Measurements from ENCODE around the gene GEMIN2.
"Not testable (repeated sequence)": the region's sequence is repeated elsewhere in the genome, so short reads cannot be mapped to it uniquely, and the experiment has no call there.

The GEMIN2 gene

GRCh38 chr14:39113685-39114072 is 444 bp upstream of the GEMIN2 start:
- DNase-seq: no peak

DNA sequence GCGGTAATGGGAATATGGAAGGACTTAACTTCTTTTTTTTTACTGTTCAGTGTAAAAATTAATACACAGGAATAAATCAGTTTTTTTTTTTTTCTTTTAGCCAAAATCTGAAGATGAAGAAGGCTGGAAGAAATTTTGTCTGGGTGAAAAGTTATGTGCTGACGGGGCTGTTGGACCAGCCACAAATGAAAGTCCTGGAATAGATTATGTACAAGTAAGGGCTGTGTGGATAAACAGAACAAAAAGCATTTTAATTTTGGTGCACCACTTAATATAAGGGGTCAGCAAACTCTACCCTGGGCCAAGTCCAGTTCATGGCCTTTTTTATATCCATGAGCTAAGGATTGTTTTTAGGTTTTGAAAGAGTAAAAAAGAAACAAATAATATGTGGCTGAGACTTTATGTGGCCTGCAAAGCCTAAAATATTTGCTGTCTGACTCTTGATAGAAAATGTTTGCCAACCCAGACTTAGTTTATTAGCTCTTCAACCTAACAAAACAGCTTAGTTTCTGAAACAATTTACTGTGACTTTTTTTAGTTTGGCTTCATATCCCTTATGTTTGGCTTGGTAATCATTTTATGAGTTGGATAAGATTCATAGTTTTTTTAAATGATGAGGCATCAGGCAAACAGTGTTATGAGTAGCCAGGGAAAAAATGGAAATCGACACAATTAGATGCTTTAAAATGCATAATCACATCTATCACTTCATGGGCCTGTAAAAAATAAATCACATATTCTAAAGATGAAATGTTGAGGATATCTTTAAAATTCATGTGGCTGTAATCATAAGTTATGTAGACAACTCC is 8.4 kb downstream of the GEMIN2 start:
- no peak for DNase-seq

- DNase-seq: not testable (repeated sequence)
Observed at GRCh38 chr14:39137835-39138234, 23.7 kb downstream of the GEMIN2 start.

GRCh38 chr14:39138440-39138839 is 24.3 kb downstream of the GEMIN2 start:
- no peak for DNase-seq

DNA sequence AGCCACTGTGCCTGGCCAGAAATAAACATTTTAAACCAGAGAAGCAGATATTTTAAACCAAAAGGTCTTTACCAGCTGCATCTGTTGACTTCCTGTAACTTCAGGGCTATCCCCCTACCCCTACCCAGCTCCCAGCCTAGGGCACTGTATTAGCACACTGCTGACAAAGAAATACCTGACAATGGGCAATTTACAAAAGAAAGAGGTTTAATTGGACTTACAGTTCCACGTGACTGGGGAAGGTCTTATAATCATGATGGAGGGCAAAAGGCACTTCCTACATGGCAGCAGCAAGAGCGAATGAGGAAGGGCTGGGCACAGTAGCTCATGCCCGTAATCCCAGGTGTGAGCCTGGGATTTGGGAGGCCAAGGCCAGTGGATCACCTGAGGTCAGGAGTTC is 26.0 kb downstream of the GEMIN2 start:
- no peak for DNase-seq

DNA sequence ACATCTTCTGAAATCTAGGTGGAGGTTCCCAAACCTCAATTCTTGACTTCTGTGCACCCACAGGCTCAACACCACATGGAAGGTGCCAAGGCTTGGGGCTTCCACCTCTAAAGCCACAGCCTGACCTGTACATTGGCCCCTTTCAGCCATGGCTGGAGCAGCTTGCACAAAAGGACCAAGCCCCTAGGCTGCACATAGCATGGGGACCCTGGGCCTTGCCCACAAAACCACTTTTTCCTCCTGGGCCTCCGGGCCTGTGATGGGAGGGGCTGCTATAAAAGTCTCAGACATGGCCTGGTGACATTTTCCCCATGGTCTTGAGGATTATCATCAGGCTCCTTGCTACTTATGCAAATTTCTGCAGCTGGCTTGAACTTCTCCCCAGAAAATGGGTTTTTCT is 27.5 kb downstream of the GEMIN2 start:
- DNase-seq: not testable (repeated sequence)

GRCh38 chr14:39143226-39143625 is 29.1 kb downstream of the GEMIN2 start:
- DNase-seq: not testable (repeated sequence)

GRCh38 chr14:39145266-39145966 is 31.3 kb downstream of the GEMIN2 start:
- DNase-seq: no peak

- DNase-seq: no peak
Observed at GRCh38 chr14:39154594-39155189, 40.6 kb downstream of the GEMIN2 start.

DNA sequence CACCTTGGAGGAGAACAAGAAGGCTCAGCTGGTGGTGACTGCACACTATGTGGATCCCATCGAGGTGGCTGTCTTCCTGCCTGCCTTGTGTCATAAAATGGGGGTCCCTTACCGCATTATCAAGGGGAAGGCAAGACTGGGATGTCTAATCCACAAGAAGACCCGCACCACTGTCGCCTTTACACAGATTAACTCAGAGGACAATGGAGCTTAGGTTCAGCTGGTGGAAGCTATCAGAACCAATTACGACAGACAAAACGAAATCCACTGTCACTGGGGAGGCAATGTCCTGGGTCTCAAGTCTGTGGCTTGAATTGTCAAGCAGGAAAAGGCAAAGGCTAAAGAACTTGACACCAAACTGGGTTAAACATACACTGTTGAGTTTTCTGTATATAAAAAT is 43.4 kb downstream of the GEMIN2 start:
- DNase-seq: no peak

DNA sequence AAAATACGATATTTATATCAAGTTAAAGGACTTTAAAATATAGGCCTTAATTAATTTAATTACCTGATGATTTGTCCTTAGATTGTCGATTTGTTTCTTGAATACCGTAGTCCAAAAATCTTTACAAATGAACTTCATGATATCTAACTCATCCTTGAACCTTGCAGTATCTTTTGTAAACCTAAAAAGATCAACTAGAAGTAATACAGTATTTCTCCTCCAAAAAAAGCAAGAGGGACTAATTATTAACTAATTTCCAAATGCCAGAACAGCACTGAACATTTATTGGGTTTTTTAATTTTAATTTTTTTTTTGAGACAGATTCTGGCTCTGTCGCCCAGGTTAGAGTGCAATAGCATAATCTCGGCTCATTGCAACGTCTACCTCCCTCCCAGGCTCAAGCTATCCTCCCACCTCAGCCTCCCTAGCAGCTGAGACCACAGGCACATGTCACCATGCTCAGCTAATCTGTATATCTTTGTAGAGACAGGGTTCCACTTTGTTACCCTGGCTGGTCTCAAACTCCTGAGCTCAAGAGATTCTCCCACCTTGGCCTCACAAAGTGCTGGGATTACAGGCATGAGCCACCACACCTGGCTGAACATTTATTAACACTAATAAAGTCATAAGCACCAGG is 44.2 kb downstream of the GEMIN2 start:
- DNase-seq: no peak

GRCh38 chr14:39160494-39160893 is 46.4 kb downstream of the GEMIN2 start:
- no peak for DNase-seq

DNA sequence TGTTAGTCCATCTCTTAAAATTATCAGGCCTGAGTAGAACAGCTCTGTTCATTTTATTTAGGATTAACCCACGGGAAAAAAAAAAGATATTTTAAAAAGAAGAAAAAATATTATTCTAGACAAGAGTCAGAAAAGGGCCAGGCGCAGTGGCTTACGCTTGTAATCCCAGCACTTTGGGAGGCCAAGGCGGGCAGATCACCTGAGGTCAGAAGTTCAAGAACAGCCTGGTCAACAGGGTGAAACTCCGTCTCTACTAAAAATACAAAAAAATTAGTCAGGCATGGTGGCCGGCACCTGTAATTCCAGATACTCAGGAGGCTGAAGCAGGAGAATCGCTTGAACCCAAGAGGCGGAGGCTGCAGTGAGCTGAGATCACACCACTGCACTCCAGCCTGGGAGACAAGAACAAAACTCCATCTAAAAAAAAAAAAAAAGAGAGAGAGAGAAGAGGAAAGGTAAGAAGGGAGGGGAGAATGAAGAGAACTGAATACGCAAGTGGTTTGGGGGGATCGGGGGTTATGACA is 53.7 kb downstream of the GEMIN2 start:
- DNase-seq: not testable (repeated sequence)

DNA sequence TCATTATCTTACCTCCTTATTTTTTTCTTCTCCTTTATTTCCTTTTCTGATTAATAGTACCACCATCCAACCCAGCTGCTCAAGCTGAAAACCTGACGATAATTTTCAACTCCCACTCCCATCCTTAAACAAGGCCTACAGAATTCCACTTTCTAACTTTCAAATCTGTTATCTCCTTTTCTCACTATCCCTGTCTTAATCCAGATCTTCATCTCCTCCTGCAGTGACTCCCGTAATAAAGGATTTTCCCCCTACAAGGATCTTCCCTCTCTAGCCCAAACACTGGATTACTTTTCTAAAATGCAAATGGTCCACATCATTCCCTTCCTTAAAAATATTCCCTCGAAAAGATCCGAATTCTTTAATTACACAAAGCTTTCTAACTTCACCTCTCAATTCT is 54.5 kb downstream of the GEMIN2 start:
- DNase-seq: no peak

GRCh38 chr14:39169541-39169900 is 55.4 kb downstream of the GEMIN2 start:
- no peak for DNase-seq

DNA sequence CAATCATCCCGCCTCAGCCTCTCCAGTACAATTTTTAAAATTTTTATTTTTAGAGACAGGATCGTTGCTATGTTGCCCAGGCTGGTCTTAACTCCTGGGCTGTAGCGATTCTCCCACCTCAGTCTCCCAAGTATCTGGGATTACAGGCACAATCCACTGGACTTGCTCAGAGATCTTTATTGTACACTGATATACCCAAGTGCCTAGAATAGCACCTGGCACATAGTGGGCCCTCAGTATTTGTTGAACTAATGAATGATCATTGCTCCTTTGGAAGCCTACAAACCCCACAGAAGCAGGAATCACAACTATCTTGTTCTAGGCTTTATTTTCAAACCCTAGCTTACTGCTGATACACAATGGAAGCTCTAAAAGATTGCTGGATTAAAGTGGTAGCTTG is 59.1 kb downstream of the GEMIN2 start:
- no peak for DNase-seq

DNA sequence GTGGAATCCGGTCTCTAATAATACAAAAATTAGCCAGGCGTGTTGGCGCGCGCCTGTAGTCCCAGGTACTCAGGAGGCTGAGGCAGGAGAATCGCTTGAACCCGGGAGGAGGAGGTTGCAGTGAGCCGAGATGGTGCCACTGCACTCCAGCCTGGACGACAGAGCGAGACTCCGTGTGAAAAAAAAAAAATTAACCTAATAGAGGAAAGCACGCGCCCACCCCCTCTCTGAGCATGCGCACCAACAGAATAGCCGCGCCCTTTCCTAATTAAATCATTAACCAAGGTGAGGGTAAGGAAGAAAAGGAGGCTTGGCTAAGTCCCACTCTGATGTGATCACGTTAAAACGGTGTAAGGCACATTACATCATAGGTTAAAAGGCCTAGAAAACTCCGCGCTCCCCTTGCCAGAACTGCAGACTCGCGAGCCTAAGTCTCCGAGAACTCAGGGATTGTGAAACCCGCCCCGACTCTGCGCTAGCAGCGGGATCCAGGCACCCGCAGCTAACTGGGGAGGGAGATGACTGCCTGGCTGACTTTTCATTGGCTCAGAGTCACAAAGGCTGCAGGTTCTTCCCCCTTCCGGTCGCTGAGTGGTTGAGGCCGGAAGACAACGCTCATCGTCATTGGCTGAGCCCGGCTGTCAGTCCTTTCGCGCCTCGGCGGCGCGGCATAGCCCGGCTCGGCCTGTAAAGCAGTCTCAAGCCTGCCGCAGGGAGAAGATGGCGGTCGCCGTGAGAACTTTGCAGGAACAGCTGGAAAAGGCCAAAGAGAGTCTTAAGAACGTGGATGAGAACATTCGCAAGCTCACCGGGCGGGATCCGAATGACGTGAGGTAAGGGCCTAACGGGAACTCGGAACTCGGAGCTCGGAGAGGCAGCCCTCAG is 60.7 kb downstream of the GEMIN2 start, which contains the start of gene PNN:
TSS of gene PNN (plus strand) at position 695 of the 885 bp plus-strand sequence. CDS start at position 721, 26 bp downstream.
- DNase-seq: peak; percentile 98

DNA sequence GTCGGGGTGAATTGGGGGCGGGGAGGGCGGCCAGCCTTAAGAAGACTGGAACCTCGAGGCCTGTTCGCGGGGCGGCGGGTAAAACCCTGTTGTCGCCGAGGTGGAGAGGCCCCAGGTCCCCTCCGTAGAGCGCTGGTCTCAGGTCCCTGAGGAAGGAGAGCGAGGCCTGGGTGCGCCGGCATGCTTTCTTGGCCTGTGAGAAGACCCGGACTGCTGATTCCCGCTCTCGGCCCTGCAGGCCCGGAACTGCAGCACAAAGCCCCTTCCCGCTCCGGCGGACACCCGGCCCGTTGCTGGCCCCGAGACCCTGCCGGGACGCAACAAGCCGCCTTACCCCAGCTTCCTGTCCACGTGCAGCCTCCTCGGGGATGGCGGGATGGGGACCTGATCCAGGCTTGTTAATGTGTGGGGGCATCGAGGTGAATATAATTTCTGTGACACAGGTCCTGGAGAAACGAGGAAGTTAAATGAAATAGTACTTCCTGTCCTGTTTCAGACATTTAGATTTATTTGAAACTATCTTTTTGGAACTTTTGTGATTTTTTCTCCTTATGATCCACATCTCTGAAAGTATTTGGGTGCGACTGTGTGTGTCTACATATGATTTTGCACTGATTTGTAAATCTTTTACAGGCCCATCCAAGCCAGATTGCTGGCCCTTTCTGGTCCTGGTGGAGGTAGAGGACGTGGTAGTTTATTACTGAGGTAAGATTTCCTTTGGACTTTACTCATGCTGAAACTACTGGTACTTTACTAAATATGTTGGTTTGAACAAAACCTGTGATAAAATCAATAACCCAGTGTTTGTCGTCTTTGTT is 61.5 kb downstream of the GEMIN2 start:
- DNase-seq: no peak

DNA sequence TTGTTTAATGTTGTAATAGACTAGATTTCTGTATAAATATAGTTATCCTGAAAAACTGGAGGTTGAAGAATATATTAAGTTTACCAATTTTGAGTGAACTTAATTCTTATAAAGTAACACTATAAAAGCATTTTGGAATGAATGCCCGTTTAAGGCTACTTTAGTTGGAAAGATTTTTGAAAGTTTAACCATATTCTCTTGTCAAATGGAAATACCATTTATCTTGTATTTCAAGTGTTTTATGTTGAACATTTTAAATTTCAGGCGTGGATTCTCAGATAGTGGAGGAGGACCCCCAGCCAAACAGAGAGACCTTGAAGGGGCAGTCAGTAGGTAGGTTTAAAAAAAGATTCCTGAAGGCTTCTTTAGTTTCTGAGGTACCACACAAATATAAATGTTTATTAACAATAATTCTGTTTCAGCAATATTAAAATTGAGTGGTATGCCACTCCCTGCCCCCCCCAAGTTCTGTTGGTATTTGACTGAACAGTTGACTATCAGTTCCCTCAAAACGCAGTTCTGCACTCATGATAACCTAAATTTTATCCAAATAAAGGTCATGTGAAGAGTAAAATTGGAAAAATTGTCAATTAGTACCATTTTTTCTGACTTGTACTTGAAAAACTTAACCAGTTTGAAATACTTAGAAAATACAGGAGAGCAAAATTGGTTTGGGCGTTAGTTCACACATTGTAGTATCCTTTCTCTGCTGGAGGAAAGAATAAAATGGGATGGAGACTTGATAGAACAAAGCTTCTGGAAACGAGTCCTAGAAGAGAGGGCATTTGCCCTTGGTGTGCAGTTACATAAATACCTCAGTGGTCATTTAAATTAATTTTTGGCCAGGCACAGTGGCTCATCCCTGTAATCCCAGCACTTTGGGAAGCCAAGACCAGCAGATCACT is 62.4 kb downstream of the GEMIN2 start:
- DNase-seq: no peak

DNA sequence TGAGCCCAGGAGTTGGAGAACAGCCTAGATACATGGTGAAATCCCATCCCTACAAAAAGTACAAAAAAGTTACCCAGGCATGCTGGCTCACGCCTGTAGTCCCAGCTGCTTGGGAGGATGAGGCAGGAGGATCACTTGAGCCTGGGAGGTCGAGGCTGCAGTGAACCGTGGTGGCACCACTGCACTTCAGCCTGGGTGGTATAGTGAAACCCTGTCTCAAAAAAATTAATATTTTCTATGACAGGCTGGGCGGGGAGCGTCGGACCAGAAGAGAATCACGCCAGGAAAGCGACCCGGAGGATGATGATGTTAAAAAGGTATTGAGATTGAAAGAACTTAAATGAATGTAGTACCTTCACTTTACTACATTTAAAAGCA is 63.0 kb downstream of the GEMIN2 start:
- no peak for DNase-seq
